ENCODE results near the gene SEMA6C.

SEMA6C gene

GRCh38 chr1:151142411-151143056 lies 3.9 kb downstream of the SEMA6C start:
- Histone ChIP-seq H3K9ac (ENCODE audit: low read depth, low read length) (no peak overlapping the region), H3K27ac (ENCODE audit: low read depth, low read length) (no peak overlapping the region), H3K36me3 (ENCODE audit: insufficient read depth, low read length) (peaks cover 11% of the 10 kb centered on the region), H3K4me1 (ENCODE audit: insufficient read depth, low read length) (peaks cover 28% of the 10 kb centered on the region), H3K9me3 (ENCODE audit: insufficient read depth, low read depth, low read length) (no peaks in the 10 kb centered on the region), H3K27me3 (ENCODE audit: insufficient read depth, low read length) (peaks cover 19% of the 10 kb centered on the region), H3K4me3 (ENCODE audit: low read length) (no peak overlapping the region)
- 93% methylated on average over 4 of the region's 5 CpGs for WGBS

DNA sequence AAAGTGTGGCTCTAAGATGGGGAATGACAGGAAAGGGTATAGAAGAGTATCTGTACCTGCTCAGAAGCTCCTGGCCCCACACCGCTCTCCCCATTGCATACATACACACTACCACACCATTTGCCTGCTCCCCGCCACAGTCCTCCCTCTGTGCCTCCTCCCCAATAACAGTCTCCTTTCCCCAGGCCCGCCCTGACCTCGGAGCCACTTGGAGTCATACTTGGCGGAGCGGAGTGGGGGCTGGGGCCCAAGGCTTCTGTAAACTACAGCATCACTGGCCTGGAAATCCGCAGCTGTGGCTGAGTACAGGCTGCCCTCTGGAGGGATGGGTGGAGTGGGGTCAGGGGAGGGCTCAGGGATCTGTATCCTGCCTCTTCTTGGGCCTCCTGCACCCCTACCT lies 8.6 kb downstream of the SEMA6C start:
- H3K36me3 ChIP-seq (ENCODE audit: insufficient read depth, low read length) = peaks cover 31% of the 10 kb centered on the region
- WGBS = 93% methylated on average over 7 of the region's 7 CpGs
- peaks cover 10% of the 10 kb centered on the region for H3K27me3 ChIP-seq (ENCODE audit: insufficient read depth, low read length)
- no peak overlapping the region for H3K27ac ChIP-seq (ENCODE audit: low read depth, low read length)
- H3K4me3 ChIP-seq (ENCODE audit: low read length) = no peak overlapping the region
- no peaks in the 10 kb centered on the region for H3K9me3 ChIP-seq (ENCODE audit: insufficient read depth, low read depth, low read length)
- 0 out of 2 replicates have a peak, but pooled peaks cover 4% of the 10 kb centered on the region for H3K4me1 ChIP-seq (ENCODE audit: insufficient read depth, low read length)
- H3K9ac ChIP-seq (ENCODE audit: low read depth, low read length) = no peak overlapping the region

DNA sequence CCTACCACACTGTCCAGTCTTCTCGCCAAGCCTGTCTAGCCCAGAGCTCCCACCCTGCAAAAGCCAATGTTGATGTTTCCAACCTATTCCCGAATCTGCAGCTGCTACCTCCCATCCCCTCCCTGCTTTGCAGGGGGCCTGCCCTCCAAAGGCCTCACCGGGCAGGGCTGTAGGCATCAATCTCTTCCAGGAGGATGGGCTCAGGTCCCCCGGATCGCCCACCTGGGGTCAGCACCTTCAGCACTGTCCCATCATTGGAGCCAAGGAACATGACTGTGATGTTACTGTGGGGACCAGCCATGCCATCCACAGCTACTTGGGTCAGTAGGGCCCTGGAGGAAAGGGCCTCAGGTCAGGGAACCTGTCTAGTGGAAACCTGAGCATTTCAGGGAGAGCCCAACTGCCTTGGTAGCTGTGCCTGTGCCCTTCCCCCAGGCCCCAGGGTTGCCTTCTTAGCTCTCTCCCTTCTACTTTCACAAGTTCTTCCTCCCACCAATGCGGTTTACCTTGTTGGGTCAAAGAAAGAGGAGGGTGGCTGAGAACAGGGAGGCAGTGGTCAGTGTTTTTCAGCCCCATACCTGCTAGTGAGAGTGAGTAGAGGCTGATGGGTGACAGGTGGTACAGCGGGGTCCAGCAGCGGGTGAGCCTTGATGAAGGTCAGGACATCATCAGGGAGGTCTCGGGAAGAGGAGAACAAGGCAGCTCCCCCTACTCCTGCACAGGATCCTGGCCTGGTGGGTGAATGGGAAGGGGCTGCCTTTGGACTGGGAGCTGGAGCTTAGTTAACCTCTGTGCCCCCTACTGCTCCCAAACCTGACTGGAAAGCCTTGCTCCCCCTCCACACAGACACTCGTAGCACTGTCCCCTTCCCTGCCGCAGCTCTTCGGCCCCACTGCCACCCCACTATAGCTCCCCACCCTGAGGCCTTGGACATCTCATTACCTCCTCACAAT lies 10.7 kb downstream of the SEMA6C start:
- Histone ChIP-seq H3K4me3 (ENCODE audit: low read length) (no peak overlapping the region), H3K27me3 (ENCODE audit: insufficient read depth, low read length) (peaks cover 23% of the 10 kb centered on the region), H3K9ac (ENCODE audit: low read depth, low read length) (no peak overlapping the region), H3K36me3 (ENCODE audit: insufficient read depth, low read length) (peaks cover 31% of the 10 kb centered on the region), H3K27ac (ENCODE audit: low read depth, low read length) (no peak overlapping the region), H3K4me1 (ENCODE audit: insufficient read depth, low read length) (peaks cover 3% of the 10 kb centered on the region; the same call in 1 of the 2 replicates), H3K9me3 (ENCODE audit: insufficient read depth, low read depth, low read length) (no peaks in the 10 kb centered on the region)
- 91% methylated on average over 12 of the region's 12 CpGs for WGBS

DNA sequence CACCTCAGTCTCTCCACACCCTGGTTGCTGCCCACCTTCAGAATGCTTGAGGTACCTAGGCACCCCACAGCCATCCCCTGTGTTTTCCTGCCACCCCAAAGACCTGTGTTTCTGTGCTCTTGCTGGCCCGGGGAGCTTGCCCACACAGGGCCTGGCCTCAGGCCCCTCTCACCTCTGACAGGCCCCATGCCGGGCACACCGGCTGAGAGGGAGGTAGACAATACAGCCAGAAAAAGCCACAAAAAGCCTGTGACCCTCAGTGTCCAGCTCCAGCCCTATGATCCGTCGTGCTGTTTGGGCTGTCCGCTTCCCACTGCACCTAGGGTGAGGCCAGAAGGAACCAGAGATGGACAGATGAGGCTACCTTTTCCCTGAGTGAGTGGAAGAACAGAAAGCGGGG lies 11.4 kb downstream of the SEMA6C start:
- Histone ChIP-seq H3K4me3 (ENCODE audit: low read length) (no peak overlapping the region), H3K27ac (ENCODE audit: low read depth, low read length) (no peak overlapping the region), H3K9me3 (ENCODE audit: insufficient read depth, low read depth, low read length) (no peaks in the 10 kb centered on the region), H3K9ac (ENCODE audit: low read depth, low read length) (no peak overlapping the region), H3K4me1 (ENCODE audit: insufficient read depth, low read length) (peaks cover 3% of the 10 kb centered on the region; the same call in 1 of the 2 replicates), H3K27me3 (ENCODE audit: insufficient read depth, low read length) (peaks cover 23% of the 10 kb centered on the region), H3K36me3 (ENCODE audit: insufficient read depth, low read length) (peaks cover 28% of the 10 kb centered on the region)
- WGBS = 93% methylated on average over 7 of the region's 7 CpGs

GRCh38 chr1:151134396-151134795 lies 12.0 kb downstream of the SEMA6C start:
- no peak overlapping the region for H3K27ac ChIP-seq (ENCODE audit: low read depth, low read length)
- peaks cover 26% of the 10 kb centered on the region for H3K36me3 ChIP-seq (ENCODE audit: insufficient read depth, low read length)
- WGBS = 90% methylated on average over 2 of the region's 3 CpGs
- H3K9me3 ChIP-seq (ENCODE audit: insufficient read depth, low read depth, low read length) = no peaks in the 10 kb centered on the region
- no peak overlapping the region for H3K4me3 ChIP-seq (ENCODE audit: low read length)
- H3K4me1 ChIP-seq (ENCODE audit: insufficient read depth, low read length) = peaks cover 3% of the 10 kb centered on the region; the same call in 1 of the 2 replicates
- H3K27me3 ChIP-seq (ENCODE audit: insufficient read depth, low read length) = peaks cover 23% of the 10 kb centered on the region
- H3K9ac ChIP-seq (ENCODE audit: low read depth, low read length) = no peak overlapping the region

- 60% methylated on average over 65 of the region's 65 CpGs for WGBS
- Histone ChIP-seq H3K27ac (ENCODE audit: low read depth, low read length) (no peak overlapping the region), H3K27me3 (ENCODE audit: insufficient read depth, low read length) (peaks cover 23% of the 10 kb centered on the region), H3K36me3 (ENCODE audit: insufficient read depth, low read length) (peaks cover 20% of the 10 kb centered on the region), H3K9ac (ENCODE audit: low read depth, low read length) (no peak overlapping the region), H3K9me3 (ENCODE audit: insufficient read depth, low read depth, low read length) (no peaks in the 10 kb centered on the region), H3K4me1 (ENCODE audit: insufficient read depth, low read length) (peaks cover 3% of the 10 kb centered on the region; the same call in 1 of the 2 replicates), H3K4me3 (ENCODE audit: low read length) (peak overlapping the region; percentile 56)
Observed at GRCh38 chr1:151133018-151133806, 13.2 kb downstream of the SEMA6C start.

- WGBS = 61% methylated on average over 74 of the region's 74 CpGs
- Histone ChIP-seq H3K27me3 (ENCODE audit: insufficient read depth, low read length) (peaks cover 23% of the 10 kb centered on the region), H3K9me3 (ENCODE audit: insufficient read depth, low read depth, low read length) (no peaks in the 10 kb centered on the region), H3K36me3 (ENCODE audit: insufficient read depth, low read length) (peaks cover 20% of the 10 kb centered on the region), H3K9ac (ENCODE audit: low read depth, low read length) (peak overlapping the region; percentile 56), H3K4me3 (ENCODE audit: low read length) (peak overlapping the region; percentile 56), H3K27ac (ENCODE audit: low read depth, low read length) (peak overlapping the region; percentile 44; the same call in 1 of the 2 replicates), H3K4me1 (ENCODE audit: insufficient read depth, low read length) (peaks cover 3% of the 10 kb centered on the region; the same call in 1 of the 2 replicates)
Observed at GRCh38 chr1:151132335-151133017, 14.0 kb downstream of the SEMA6C start.

- Histone ChIP-seq H3K4me1 (ENCODE audit: insufficient read depth, low read length) (peaks cover 3% of the 10 kb centered on the region; the same call in 1 of the 2 replicates), H3K27ac (ENCODE audit: low read depth, low read length) (peak overlapping the region; percentile 44; the same call in 1 of the 2 replicates), H3K9ac (ENCODE audit: low read depth, low read length) (peak overlapping the region; percentile 56), H3K9me3 (ENCODE audit: insufficient read depth, low read depth, low read length) (no peaks in the 10 kb centered on the region), H3K36me3 (ENCODE audit: insufficient read depth, low read length) (peaks cover 18% of the 10 kb centered on the region), H3K27me3 (ENCODE audit: insufficient read depth, low read length) (peaks cover 23% of the 10 kb centered on the region), H3K4me3 (ENCODE audit: low read length) (peak overlapping the region; percentile 56)
- 19% methylated on average over 39 of the region's 39 CpGs for WGBS
Observed at GRCh38 chr1:151131701-151132334, 14.6 kb downstream of the SEMA6C start.

DNA sequence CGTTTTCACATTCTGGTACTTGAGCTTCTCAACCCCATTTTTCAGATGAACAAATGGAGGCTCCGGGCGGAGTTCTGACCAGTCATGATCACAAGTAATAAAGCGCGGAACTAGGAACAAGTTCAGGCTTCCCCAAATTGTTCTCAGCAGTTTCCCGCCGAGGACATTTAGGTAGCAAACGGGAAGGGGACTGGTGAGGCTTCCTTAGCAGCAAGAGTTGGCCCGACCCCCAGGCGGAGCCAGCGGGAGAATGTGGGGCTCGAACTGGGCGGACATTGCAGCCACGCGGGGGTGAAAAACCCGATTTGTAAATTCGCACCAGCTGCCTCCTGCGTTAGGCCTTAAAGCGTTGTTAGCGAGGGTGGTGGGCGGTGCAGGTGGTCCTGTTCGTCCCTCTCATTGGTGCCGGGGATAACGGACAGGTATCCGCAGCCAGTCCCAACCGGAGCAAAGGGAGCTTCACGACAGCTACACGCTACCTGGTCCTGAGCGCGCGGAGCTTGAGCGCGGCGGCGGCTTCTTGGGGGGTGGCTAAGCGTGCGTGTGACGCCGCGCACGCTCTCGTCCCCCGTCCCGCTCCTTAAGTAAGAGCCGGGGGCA lies 15.3 kb downstream of the SEMA6C start:
- Histone ChIP-seq H3K4me1 (ENCODE audit: insufficient read depth, low read length) (peaks cover 3% of the 10 kb centered on the region; the same call in 1 of the 2 replicates), H3K27me3 (ENCODE audit: insufficient read depth, low read length) (peaks cover 23% of the 10 kb centered on the region), H3K36me3 (ENCODE audit: insufficient read depth, low read length) (peaks cover 14% of the 10 kb centered on the region; the same call in 1 of the 2 replicates), H3K27ac (ENCODE audit: low read depth, low read length) (peak overlapping the region; percentile 55; the same call in 1 of the 2 replicates), H3K4me3 (ENCODE audit: low read length) (peak overlapping the region; percentile 56), H3K9me3 (ENCODE audit: insufficient read depth, low read depth, low read length) (no peaks in the 10 kb centered on the region), H3K9ac (ENCODE audit: low read depth, low read length) (peak overlapping the region; percentile 57)
- 11% methylated on average over 45 of the region's 45 CpGs for WGBS

Measured in HUES64 (cell line).